Measurements from ENCODE around the gene NPIPB2. TPM values are rescaled to one million over a fixed set of nuclear protein-coding genes. Genes with fewer than 3 reads are reported as not detected.
A peak's percentile ranks its signal among the peaks of the same experiment; 100 is the strongest.

The NPIPB2 gene
- total and polyA plus RNA-seq, 2 of the 13 experiments (the other 11 are each of a cell fraction or from before 2014, with no cell fraction given): 1.8 to 4.1 TPM

DNA sequence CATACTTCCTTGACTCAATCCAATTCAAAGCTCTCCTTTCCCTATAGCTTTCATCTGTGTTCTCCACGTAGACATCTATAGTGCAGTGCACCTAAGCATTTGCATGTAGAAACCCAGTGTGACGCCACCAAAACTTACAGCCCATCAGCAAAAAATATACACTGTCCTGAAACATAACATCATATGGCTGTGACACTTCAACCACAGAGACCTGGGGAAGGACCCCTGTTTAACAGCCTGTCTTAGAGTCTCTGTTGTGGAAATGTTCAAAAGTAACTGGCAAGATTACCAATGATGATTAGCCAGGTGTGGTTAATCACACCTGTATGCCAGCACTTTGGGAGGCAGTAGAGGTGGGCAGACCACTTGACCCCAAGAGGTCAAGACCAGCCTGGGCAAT, 48.3 kb downstream of the NPIPB2 start:
- H3K79me2 ChIP-seq (ENCODE audit: insufficient read depth, low read length): peaks cover 30% of the 10 kb centered on the region
- no peaks in the 10 kb centered on the region for H4K20me1 ChIP-seq (ENCODE audit: insufficient read depth, low read length)
- H2AFZ ChIP-seq (ENCODE audit: low read length): no peak overlapping the region
- H3K27me3 ChIP-seq (ENCODE audit: control insufficient read depth in 1 of 2, insufficient read depth in 2 of 2, low read length in 2 of 2): no peaks in the 10 kb centered on the region
- FAIRE-seq (no peak), ATAC-seq (no peak), DNase-seq (ENCODE audit: low spot score) (no peak)
- TF ChIP-seq MAFK (conservative IDR thresholded peaks at IDR 0.05 in 1 of 2, IDR thresholded peaks at IDR 0.05 in 1 of 2; ENCODE audit: low read length in 2 of 2) (0 out of 4 replicates have a peak, but pooled peaks of 1 of the 2 experiments have one; percentile 9), RBM22 (optimal IDR thresholded peaks at IDR 0.05; ENCODE audit: low read length) (peak; percentile 50), KAT8 (CRISPR knock-in tag; IDR thresholded peaks at IDR 0.05) (no peak)
- ChIA-PET CTCF (ENCODE audit: low intra/inter-chr PET ratio, low total read pairs) (no interaction called here), POLR2A (no interaction called here)
- no peak overlapping the region for H3K9ac ChIP-seq (ENCODE audit: insufficient read depth, low read depth, low read length)
- BruUV-seq (replicated peaks): no TSS peak
- H3K4me1 ChIP-seq (ENCODE audit: insufficient read depth, low read length): no peaks in the 10 kb centered on the region
- H3K4me3 ChIP-seq (replicated peaks in 1 of 3; ENCODE audit: insufficient read depth in 1 of 3, low read depth in 2 of 3, low read length in 3 of 3): no peak overlapping the region
- intact Hi-C loops (cut with micrococcal nuclease; ENCODE audit: unreplicated experiment): no loop called here
- H3K27ac ChIP-seq (ENCODE audit: extremely low read length, insufficient read depth, low read length): no peak overlapping the region
- in situ Hi-C loops (cut with HindIII; ENCODE audit: extremely low pct_ligation_motif_present, low pct_unique_long_range_greater_than_20kb): no loop called here
- 99% methylated on average over 2 of the region's 2 CpGs for WGBS (ENCODE audit: low lambda C conversion rate)
- H3K4me2 ChIP-seq (ENCODE audit: low read depth, low read length): no peak overlapping the region
- H3K36me3 ChIP-seq (replicated peaks in 1 of 2; ENCODE audit: control insufficient read depth in 1 of 2, insufficient read depth in 2 of 2, low read length in 2 of 2): peaks cover 44 to 78% of the 10 kb centered on the region in 2 experiments
- H3K9me3 ChIP-seq (ENCODE audit: low read length): no peaks in the 10 kb centered on the region

DNA sequence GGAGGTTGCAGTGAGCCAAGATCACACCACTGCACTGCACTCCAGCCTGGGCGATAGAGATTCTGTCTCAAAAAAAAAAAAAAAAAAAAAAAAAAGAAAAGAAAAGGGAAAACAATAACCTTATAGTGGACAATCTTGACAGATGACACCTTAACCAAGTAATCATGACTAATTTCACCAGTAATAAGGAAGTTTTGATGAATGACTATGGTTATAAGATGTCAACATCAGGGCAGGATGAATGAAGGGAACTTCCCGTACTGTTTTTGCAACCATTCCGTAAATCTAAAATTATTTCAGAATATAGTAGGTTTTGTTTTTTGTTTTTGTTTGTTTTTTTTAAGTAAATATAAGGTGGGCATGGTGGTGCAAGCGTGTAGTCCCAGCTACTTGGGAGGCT, 49.1 kb downstream of the NPIPB2 start:
- POLR2A ChIA-PET: interaction anchor here (1.2 kb wide), 1 partner anchor 26 kb away, joined by 5 read pairs; no protein-coding TSS in a partner anchor

More for the DNA sequence above, 49.1 kb downstream of the NPIPB2 start:
- whole genome bisulfite sequencing (ENCODE audit: low lambda C conversion rate): 89% methylated on average over 4 of the region's 4 CpGs
- TF ChIP-seq, protein P1, sequence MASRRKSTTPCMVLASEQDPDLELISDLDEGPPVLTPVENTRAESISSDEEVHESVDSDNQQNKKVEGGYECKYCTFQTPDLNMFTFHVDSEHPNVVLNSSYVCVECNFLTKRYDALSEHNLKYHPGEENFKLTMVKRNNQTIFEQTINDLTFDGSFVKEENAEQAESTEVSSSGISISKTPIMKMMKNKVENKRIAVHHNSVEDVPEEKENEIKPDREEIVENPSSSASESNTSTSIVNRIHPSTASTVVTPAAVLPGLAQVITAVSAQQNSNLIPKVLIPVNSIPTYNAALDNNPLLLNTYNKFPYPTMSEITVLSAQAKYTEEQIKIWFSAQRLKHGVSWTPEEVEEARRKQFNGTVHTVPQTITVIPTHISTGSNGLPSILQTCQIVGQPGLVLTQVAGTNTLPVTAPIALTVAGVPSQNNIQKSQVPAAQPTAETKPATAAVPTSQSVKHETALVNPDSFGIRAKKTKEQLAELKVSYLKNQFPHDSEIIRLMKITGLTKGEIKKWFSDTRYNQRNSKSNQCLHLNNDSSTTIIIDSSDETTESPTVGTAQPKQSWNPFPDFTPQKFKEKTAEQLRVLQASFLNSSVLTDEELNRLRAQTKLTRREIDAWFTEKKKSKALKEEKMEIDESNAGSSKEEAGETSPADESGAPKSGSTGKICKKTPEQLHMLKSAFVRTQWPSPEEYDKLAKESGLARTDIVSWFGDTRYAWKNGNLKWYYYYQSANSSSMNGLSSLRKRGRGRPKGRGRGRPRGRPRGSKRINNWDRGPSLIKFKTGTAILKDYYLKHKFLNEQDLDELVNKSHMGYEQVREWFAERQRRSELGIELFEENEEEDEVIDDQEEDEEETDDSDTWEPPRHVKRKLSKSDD (CRISPR knock-in tag; IDR thresholded peaks at IDR 0.05; ENCODE audit: low read depth): no peak
- TF ChIP-seq AGO2 (optimal IDR thresholded peaks at IDR 0.05; ENCODE audit: low read depth, low read length): peak; percentile 31
- no peak overlapping the region for H3K9ac ChIP-seq (ENCODE audit: insufficient read depth, low read depth, low read length)
- H3K4me3 ChIP-seq (replicated peaks in 1 of 3; ENCODE audit: insufficient read depth in 1 of 3, low read depth in 2 of 3, low read length in 3 of 3): no peak overlapping the region
- no peak overlapping the region for H3K4me2 ChIP-seq (ENCODE audit: low read depth, low read length)
- in situ Hi-C loops (cut with HindIII; ENCODE audit: extremely low pct_ligation_motif_present, low pct_unique_long_range_greater_than_20kb): no loop called here
- H3K36me3 ChIP-seq (replicated peaks in 1 of 2; ENCODE audit: control insufficient read depth in 1 of 2, insufficient read depth in 2 of 2, low read length in 2 of 2): peaks cover 50 to 79% of the 10 kb centered on the region in 2 experiments
- H3K4me1 ChIP-seq (ENCODE audit: insufficient read depth, low read length): no peaks in the 10 kb centered on the region
- peaks cover 22% of the 10 kb centered on the region for H3K79me2 ChIP-seq (ENCODE audit: insufficient read depth, low read length)
- no peak overlapping the region for H3K27ac ChIP-seq (ENCODE audit: extremely low read length, insufficient read depth, low read length)
- no peak for DNase-seq (ENCODE audit: low spot score)
- no peaks in the 10 kb centered on the region for H3K27me3 ChIP-seq (ENCODE audit: control insufficient read depth in 1 of 2, insufficient read depth in 2 of 2, low read length in 2 of 2)
- H2AFZ ChIP-seq (ENCODE audit: low read length): no peak overlapping the region
- no peaks in the 10 kb centered on the region for H4K20me1 ChIP-seq (ENCODE audit: insufficient read depth, low read length)
- CTCF ChIA-PET (ENCODE audit: low intra/inter-chr PET ratio, low total read pairs): no interaction called here
- no peak for FAIRE-seq
- ATAC-seq: no peak
- no TSS peak for BruUV-seq (replicated peaks)
- intact Hi-C loops (cut with micrococcal nuclease; ENCODE audit: unreplicated experiment): no loop called here
- H3K9me3 ChIP-seq (ENCODE audit: low read length): no peaks in the 10 kb centered on the region
